ENCODE results near the gene MTA2. TPM values are rescaled to one million over a fixed set of nuclear protein-coding genes. Genes with fewer than 3 reads are reported as not detected.
"Not testable (repeated sequence)": the region's sequence is repeated elsewhere in the genome, so short reads cannot be mapped to it uniquely, and the experiment has no call there.

MTA2 gene
- total RNA-seq, 2 donors from 2014 or later: 30.0 to 40.5 TPM

GRCh38 chr11:62569611-62570010, 32.1 kb downstream of the MTA2 start:
- TF ChIP-seq CTCF (IDR thresholded peaks at IDR 0.05): no peak
- H3K27me3 ChIP-seq: no peaks in the 10 kb centered on the region
- H3K4me1 ChIP-seq: peaks cover 0 to 20% of the 10 kb centered on the region in 2 donors
- H3K9me3 ChIP-seq: no peaks in the 10 kb centered on the region
- H3K27ac ChIP-seq: no peak overlapping the region
- no peak for DNase-seq (ENCODE audit: low spot score)
- H3K36me3 ChIP-seq: peaks cover 75% of the 10 kb centered on the region
- H3K4me3 ChIP-seq: no peak overlapping the region

- no peak overlapping the region for H3K27ac ChIP-seq
- H3K4me1 ChIP-seq: peaks cover 0 to 9% of the 10 kb centered on the region in 2 donors
- H3K36me3 ChIP-seq: peaks cover 88% of the 10 kb centered on the region
- H3K4me3 ChIP-seq: no peak overlapping the region
- no peaks in the 10 kb centered on the region for H3K9me3 ChIP-seq
- DNase-seq (ENCODE audit: low spot score): no peak
- no peak for TF ChIP-seq CTCF (IDR thresholded peaks at IDR 0.05)
- H3K27me3 ChIP-seq: no peaks in the 10 kb centered on the region
These were observed 34.5 kb downstream of the MTA2 start for GRCh38 chr11:62567018-62567633.

GRCh38 chr11:62566247-62566646, 35.4 kb downstream of the MTA2 start:
- Histone ChIP-seq H3K4me1 (peaks cover 0 to 9% of the 10 kb centered on the region in 2 donors), H3K4me3 (no peak overlapping the region), H3K36me3 (peaks cover 84% of the 10 kb centered on the region), H3K9me3 (no peaks in the 10 kb centered on the region), H3K27me3 (no peaks in the 10 kb centered on the region), H3K27ac (no peak overlapping the region)
- DNase-seq (ENCODE audit: low spot score): no peak
- no peak for TF ChIP-seq CTCF (IDR thresholded peaks at IDR 0.05)

GRCh38 chr11:62565100-62565802, 36.4 kb downstream of the MTA2 start:
- Histone ChIP-seq H3K27ac (no peak overlapping the region), H3K4me3 (no peak overlapping the region), H3K9me3 (no peaks in the 10 kb centered on the region), H3K4me1 (peaks cover 0 to 19% of the 10 kb centered on the region in 2 donors), H3K27me3 (no peaks in the 10 kb centered on the region), H3K36me3 (peaks cover 76% of the 10 kb centered on the region)
- no peak for DNase-seq (ENCODE audit: low spot score)
- no peak for TF ChIP-seq CTCF (IDR thresholded peaks at IDR 0.05)

GRCh38 chr11:62561677-62562230, 39.9 kb downstream of the MTA2 start:
- Histone ChIP-seq H3K4me1 (peaks cover 0 to 29% of the 10 kb centered on the region in 2 donors), H3K36me3 (peaks cover 64% of the 10 kb centered on the region), H3K27ac (peak overlapping the region in 1 of 2 donors; percentile 82)
- H3K27me3 ChIP-seq; DNase-seq (ENCODE audit: low spot score); H3K9me3 ChIP-seq; H3K4me3 ChIP-seq: not testable (repeated sequence)

GRCh38 chr11:62560566-62561103, 41.0 kb downstream of the MTA2 start:
- H3K36me3 ChIP-seq: peaks cover 53% of the 10 kb centered on the region
- H3K27me3 ChIP-seq: no peaks in the 10 kb centered on the region
- peak; percentile 97 for DNase-seq (ENCODE audit: low spot score)
- H3K27ac ChIP-seq: peak overlapping the region; percentile 72 to 82
- no peak overlapping the region for H3K4me3 ChIP-seq
- peak; percentile 53 to 92 for TF ChIP-seq CTCF (IDR thresholded peaks at IDR 0.05)
- peaks cover 0 to 41% of the 10 kb centered on the region in 2 donors for H3K4me1 ChIP-seq
- H3K9me3 ChIP-seq: no peaks in the 10 kb centered on the region

- not testable (repeated sequence) for H3K27me3 ChIP-seq; H3K9me3 ChIP-seq; H3K4me3 ChIP-seq; DNase-seq (ENCODE audit: low spot score)
- peaks cover 0 to 51% of the 10 kb centered on the region in 2 donors for H3K4me1 ChIP-seq
- H3K36me3 ChIP-seq: peaks cover 46% of the 10 kb centered on the region
- H3K27ac ChIP-seq: peak overlapping the region; percentile 41 to 82
These were observed 42.0 kb downstream of the MTA2 start for GRCh38 chr11:62559626-62560025.

All from right atrium auricular region (tissue), 2 donors.